Neural cell (in vitro differentiated cells): ENCODE data around the gene P2RX1. TPM values are rescaled to one million over a fixed set of nuclear protein-coding genes. Genes with fewer than 3 reads are reported as not detected.

Source experiments
- H2AFZ ChIP-seq: fragments of 200-600, 300-800 bp; sonication (generic), shearing (Covaris generic); 2 replicates; pipeline ENCODE4 v1.6.0; 2014; ENCODE audit warnings: low read depth, mild to moderate bottlenecking, antibody characterized with exemption, low read length, moderate library complexity
- H3F3A ChIP-seq: fragments of 200-600 bp; shearing (Covaris generic); 2 replicates; pipeline ENCODE4 v1.6.1; 2016; ENCODE audit warnings: mild to moderate bottlenecking, moderate library complexity, mixed read lengths, antibody characterized with exemption, low read length; ENCODE audit not compliant: insufficient read depth, poor library complexity, severe bottlenecking
- H3K27ac ChIP-seq: fragments of 200-600, 300-800 bp; sonication (generic), shearing (Covaris generic); 2 replicates; pipeline ENCODE4 v1.5.1; 2014; ENCODE audit warnings: mild to moderate bottlenecking, low read length, moderate library complexity
- H3K27me3 ChIP-seq: fragments of 300-800, 200-600 bp; sonication (generic), shearing (Covaris generic); 2 replicates; pipeline ENCODE4 v1.6.0; 2014; ENCODE audit warnings: mild to moderate bottlenecking, low read depth, low read length, moderate library complexity; ENCODE audit not compliant: insufficient read depth
- H3K36me3 ChIP-seq: fragments of 300-800, 200-600 bp; sonication (generic), shearing (Covaris generic); 2 replicates; pipeline ENCODE4 v1.5.1; 2014; ENCODE audit warnings: mild to moderate bottlenecking, antibody characterized with exemption, low read length, moderate library complexity; ENCODE audit not compliant: insufficient read depth
- H3K4me2 ChIP-seq: fragments of 300-800, 200-600 bp; sonication (generic), shearing (Covaris generic); 2 replicates; pipeline ENCODE4 v1.6.0; 2014; ENCODE audit warnings: mild to moderate bottlenecking, low read length
- H3K4me3 ChIP-seq: fragments of 300-800, 200-600 bp; sonication (generic), shearing (Covaris generic); 2 replicates; pipeline ENCODE4 v1.5.1; 2014; ENCODE audit warnings: mild to moderate bottlenecking, low read length, moderate library complexity
- H3K79me2 ChIP-seq: fragments of 200-600 bp; shearing (Covaris generic); replicated peaks from 2 replicates; pipeline ENCODE4 v1.6.0; 2014; ENCODE audit warnings: mild to moderate bottlenecking, low read length, moderate library complexity; ENCODE audit not compliant: insufficient read depth
- H3K9ac ChIP-seq: fragments of 300-800, 200-600 bp; sonication (generic), shearing (Covaris generic); 2 replicates; pipeline ENCODE4 v1.6.1; 2016; ENCODE audit warnings: mild to moderate bottlenecking, low read length, mixed read lengths
- H3K9me2 ChIP-seq: fragments of 200-600 bp; shearing (Covaris generic); 2 replicates; pipeline ENCODE4 v1.6.1; 2016; ENCODE audit warnings: mild to moderate bottlenecking, low read length, mixed read lengths; ENCODE audit not compliant: insufficient read depth
- H3K9me3 ChIP-seq: fragments of 200-600, 300-800 bp; sonication (generic), shearing (Covaris generic); 2 replicates; pipeline ENCODE4 v1.6.1; 2016; ENCODE audit warnings: mild to moderate bottlenecking, mixed run types, low read length, moderate library complexity, mixed read lengths
- H4K20me1 ChIP-seq: fragments of 200-600 bp; shearing (Covaris generic); 2 replicates; pipeline ENCODE4 v1.6.1; 2016; ENCODE audit warnings: mild to moderate bottlenecking, mixed run types; ENCODE audit not compliant: insufficient read depth
- CTCF ChIP-seq: fragments of 450-650 bp; IDR thresholded peaks from 2 replicates; pipeline ENCODE4 v1.5.1; 2014; ENCODE audit warnings: antibody characterized with exemption, mild to moderate bottlenecking, moderate library complexity; ENCODE audit not compliant: poor library complexity, severe bottlenecking
- EP300 ChIP-seq: fragments of 450-650 bp; conservative IDR thresholded peaks from 2 replicates; pipeline ENCODE4 v1.6.1; 2014; ENCODE audit warnings: antibody characterized with exemption, mild to moderate bottlenecking, moderate library complexity; ENCODE audit not compliant: poor library complexity, severe bottlenecking
- EZH2 ChIP-seq: fragments of 200-600, 300-800 bp; shearing (Covaris generic), sonication (generic); IDR thresholded peaks from 2 replicates; pipeline ENCODE4 v1.6.1; 2014; ENCODE audit warnings: antibody characterized with exemption, low read length, borderline replicate concordance, mild to moderate bottlenecking; ENCODE audit not compliant: insufficient read depth, poor library complexity, severe bottlenecking
- MXI1 ChIP-seq: fragments of 450-650 bp; conservative IDR thresholded peaks from 2 replicates; pipeline ENCODE4 v1.6.1; 2014; ENCODE audit warnings: antibody characterized with exemption, mild to moderate bottlenecking; ENCODE audit not compliant: poor library complexity, severe bottlenecking
- POLR2AphosphoS5 ChIP-seq: IDR thresholded peaks from 2 replicates; pipeline ENCODE4 v1.6.1; 2012
- RAD21 ChIP-seq: fragments of 450-650 bp; conservative IDR thresholded peaks from 2 replicates; pipeline ENCODE4 v1.6.1; 2014; ENCODE audit warnings: antibody characterized with exemption, mild to moderate bottlenecking, moderate library complexity
- REST ChIP-seq: IDR thresholded peaks from 2 replicates; pipeline ENCODE4 v1.6.1; 2012; ENCODE audit warnings: borderline replicate concordance
- SMC3 ChIP-seq: fragments of 450-650 bp; conservative IDR thresholded peaks from 2 replicates; pipeline ENCODE4 v1.6.1; 2014; ENCODE audit warnings: antibody characterized with exemption, mild to moderate bottlenecking, moderate library complexity; ENCODE audit not compliant: poor library complexity
- TAF1 ChIP-seq: IDR thresholded peaks from 2 replicates; pipeline ENCODE4 v1.6.1; 2012; ENCODE audit warnings: low read depth
- polyA plus RNA-seq: library from polyadenylated mRNA; depleted of rRNA; stranded (reverse); fragments of >200 nt; gene quantifications from 2 replicates; pipeline ENCODE4 v1.2.3, GENCODE V29; 2014

Gene P2RX1
- polyA plus RNA-seq, 1 donor from 2014 or later: not detected

GRCh38 chr17:3882276-3882675 lies 34.0 kb downstream of the P2RX1 start:
- H2AFZ ChIP-seq: no peak overlapping the region

GRCh38 chr17:3880983-3881382 lies 35.3 kb downstream of the P2RX1 start:
- H3K9me3 ChIP-seq: no peaks in the 10 kb centered on the region
- H3K4me3 ChIP-seq: no peak overlapping the region
- TF ChIP-seq POLR2AphosphoS5: no peak
- no peak for TF ChIP-seq RAD21
- TF ChIP-seq EP300: no peak
- no peak for TF ChIP-seq TAF1
- TF ChIP-seq SMC3: no peak
- no peak for TF ChIP-seq CTCF
- TF ChIP-seq EZH2: no peak
- no peak overlapping the region for H3K9ac ChIP-seq
- no peak overlapping the region for H3K27ac ChIP-seq
- no peaks in the 10 kb centered on the region for H4K20me1 ChIP-seq
- no peaks in the 10 kb centered on the region for H3K36me3 ChIP-seq
- H3K27me3 ChIP-seq: no peaks in the 10 kb centered on the region
- H3K4me2 ChIP-seq: no peak overlapping the region
- H3K9me2 ChIP-seq: no peaks in the 10 kb centered on the region
- no peaks in the 10 kb centered on the region for H3K79me2 ChIP-seq
- no peak overlapping the region for H2AFZ ChIP-seq
- no peaks in the 10 kb centered on the region for H3F3A ChIP-seq

More at GRCh38 chr17:3882276-3882675, 34.0 kb downstream of the P2RX1 start:
- H3K9me3 ChIP-seq: no peaks in the 10 kb centered on the region
- no peak overlapping the region for H3K27ac ChIP-seq
- H3K4me2 ChIP-seq: no peak overlapping the region
- H3K79me2 ChIP-seq: no peaks in the 10 kb centered on the region
- H3K4me3 ChIP-seq: no peak overlapping the region
- H3K36me3 ChIP-seq: no peaks in the 10 kb centered on the region
- H3K27me3 ChIP-seq: no peaks in the 10 kb centered on the region
- no peaks in the 10 kb centered on the region for H3K9me2 ChIP-seq
- no peak overlapping the region for H3K9ac ChIP-seq
- H3F3A ChIP-seq: no peaks in the 10 kb centered on the region
- TF ChIP-seq POLR2AphosphoS5 (no peak), TAF1 (no peak), SMC3 (no peak), MXI1 (no peak), EP300 (no peak), RAD21 (no peak), REST (no peak), EZH2 (no peak), CTCF (no peak)
- H4K20me1 ChIP-seq: no peaks in the 10 kb centered on the region
